ENCODE data around the gene NCSTN.

The NCSTN gene

DNA sequence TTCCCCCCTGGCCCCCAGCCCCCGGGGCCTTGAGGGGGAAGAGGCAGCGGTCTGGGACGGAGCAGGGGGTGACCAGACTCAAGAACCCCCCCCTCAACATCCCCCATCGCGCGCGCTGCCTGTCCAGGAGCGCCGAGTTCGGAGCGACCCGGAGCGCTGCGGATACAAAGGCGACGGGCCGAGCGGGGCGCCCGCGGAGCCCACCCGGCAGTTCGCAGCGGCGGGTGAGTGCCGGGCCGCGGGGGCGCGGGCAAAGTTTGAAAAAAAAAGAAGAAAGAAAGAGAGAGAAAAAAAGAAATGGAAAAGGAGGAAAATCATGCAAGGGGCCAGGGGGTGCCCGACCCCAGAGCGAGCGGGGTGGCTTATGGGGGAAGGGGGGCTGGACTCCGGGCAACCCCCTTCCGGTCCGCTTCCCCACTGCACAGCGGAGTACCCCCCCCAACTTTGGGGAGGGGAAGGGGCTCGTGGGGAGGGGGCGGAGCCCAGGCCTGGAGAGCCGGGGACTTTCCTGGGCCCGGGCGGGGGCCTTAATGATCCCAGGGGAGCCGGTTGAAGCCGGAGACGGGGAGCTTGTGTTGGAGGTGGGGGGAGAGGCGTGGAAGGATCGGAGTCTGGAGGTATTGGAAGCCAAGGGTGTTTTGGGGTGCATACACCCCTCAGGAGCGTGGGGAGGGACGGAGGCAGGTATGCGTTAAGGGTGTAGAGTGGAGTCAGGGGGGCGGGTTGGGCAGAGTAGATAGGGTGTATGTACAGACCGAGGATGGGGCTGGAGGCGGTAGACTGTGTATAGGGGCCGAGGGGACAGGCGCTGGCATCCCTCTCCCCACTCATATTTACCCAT, 57.7 kb downstream of the NCSTN start:
- peak; percentile 15 for DNase-seq
- in situ Hi-C loops (cut with MboI; ENCODE audit: low pct_unique_long_range_greater_than_20kb, low sequenced_read_pairs): no loop called here

DNA sequence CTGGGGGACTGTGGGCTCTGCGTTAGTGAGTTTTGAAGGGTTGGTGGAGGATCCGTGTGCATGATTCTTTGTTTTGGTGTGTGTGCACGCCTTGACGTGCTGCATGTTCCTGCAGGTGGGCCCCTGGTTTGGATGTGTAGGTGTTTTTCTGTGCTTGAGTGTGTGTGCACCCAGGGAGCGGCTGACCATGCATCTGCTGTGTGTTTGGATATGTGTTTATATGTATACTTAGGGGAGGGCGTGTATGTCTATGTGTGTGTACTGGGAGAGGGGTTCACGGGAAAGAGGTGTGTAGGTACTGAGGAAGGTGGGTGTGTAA, 58.3 kb downstream of the NCSTN start:
- peak; percentile 28 for DNase-seq
- in situ Hi-C loops (cut with MboI; ENCODE audit: low pct_unique_long_range_greater_than_20kb, low sequenced_read_pairs): no loop called here

DNA sequence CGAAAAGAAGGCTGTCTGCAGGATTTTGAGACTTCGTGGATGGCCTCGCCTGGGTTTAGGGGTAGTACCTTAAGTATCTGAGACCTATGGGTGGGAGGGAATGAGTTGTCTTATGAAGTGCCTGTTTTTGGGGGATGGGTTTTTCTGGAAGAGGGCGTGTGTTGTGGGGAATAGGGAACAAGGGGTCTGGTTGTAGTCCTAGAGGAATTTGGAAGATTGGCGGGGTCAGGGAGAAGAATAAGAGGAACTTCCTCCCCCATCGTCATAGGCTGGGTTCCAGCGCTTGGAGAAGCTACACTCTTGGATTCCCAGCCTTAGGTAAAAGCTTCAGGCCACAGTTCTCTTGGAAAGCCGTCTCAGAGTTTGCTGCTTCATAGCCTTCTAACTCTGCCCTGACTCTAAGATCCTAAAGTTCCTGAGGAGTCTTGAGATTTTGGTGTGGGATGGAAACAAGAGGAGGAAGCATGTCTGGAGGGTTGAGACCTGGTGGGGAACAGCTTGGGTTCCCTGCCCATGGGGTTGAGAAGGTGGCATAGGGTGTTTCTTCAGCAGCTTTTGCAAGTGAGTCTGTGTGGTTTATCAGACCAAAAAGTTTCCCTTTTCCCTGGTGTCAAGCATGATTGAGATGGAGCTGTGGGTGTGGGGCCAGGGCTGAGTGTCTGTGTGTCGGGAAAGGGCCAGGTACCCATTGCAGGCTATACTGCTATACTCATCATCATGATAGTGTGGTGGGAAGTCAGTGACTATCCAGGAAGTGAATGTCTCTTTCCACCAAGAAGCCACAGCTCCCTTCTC, 59.0 kb downstream of the NCSTN start:
- peak; percentile 12 for DNase-seq
- in situ Hi-C loops (cut with MboI; ENCODE audit: low pct_unique_long_range_greater_than_20kb, low sequenced_read_pairs): no loop called here

DNA sequence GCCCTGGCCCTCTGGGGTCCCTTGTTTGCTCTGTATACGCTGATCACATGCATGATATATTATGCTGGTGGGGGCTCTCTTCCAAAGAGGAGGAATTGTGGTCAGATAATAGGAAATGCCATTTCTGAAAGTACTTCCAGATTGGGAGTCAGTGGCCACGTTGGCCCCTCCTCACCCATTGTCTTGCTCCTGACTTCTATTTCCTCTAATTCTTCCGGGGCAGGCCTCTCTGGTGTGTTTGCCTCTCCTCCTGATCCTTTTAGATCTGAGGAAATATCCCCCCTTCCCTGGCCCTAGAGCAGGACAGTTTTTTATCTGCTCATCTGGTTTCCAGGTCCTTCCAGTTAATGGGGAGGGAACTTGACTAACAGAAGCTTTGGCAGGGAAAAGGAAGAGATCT, 60.1 kb downstream of the NCSTN start:
- DNase-seq: peak; percentile 20
- in situ Hi-C loops (cut with MboI; ENCODE audit: low pct_unique_long_range_greater_than_20kb, low sequenced_read_pairs): no loop called here

DNA sequence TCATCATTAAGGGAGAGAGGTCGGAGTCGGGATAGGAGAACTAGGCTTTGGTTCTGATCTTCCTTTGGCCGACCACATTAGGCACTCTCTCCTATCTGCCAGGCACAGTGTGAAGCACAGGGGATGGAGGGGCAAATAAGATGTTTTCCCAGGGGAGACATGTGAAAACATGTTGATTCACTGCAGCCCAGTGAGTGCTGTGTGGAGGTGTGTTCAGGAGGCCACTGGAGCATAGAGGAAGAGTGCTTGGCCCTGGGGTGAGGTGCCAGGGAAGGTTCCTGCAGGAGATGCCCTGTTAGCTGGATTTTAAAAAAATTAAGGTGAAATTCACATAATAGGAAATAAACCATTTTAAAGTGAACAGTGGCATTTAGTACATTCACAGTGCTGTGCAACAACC, 60.9 kb downstream of the NCSTN start:
- no peak for DNase-seq
- in situ Hi-C loops (cut with MboI; ENCODE audit: low pct_unique_long_range_greater_than_20kb, low sequenced_read_pairs): no loop called here

DNA sequence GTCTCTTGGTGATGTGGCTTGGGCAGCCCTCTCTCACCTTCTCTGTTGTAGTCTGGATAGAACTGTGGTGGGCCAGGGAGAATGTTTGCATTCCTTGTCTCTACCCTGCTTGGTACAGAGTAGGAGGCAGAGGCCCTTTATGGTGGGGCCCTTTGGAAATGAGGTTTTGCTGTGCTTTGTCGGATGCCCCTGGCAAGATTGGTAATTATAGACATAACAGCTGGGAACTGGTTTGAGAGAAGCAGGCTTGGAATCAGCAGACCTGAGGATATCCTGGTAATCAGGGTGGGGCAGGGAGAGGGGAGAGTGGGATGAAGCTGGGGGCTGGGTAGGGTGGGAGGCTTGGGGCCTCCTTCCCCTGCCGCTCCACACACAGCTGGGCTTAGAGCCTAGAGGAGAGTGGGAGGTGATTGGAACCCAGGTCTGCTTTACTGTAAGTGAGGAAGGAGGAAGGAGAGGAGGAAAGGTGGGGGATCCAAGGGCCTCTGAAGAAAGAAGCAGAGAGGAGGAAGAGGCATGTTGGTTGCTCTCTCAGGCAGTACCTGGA, 62.2 kb downstream of the NCSTN start:
- in situ Hi-C loops (cut with MboI; ENCODE audit: low pct_unique_long_range_greater_than_20kb, low sequenced_read_pairs): no loop called here
- DNase-seq: no peak

DNA sequence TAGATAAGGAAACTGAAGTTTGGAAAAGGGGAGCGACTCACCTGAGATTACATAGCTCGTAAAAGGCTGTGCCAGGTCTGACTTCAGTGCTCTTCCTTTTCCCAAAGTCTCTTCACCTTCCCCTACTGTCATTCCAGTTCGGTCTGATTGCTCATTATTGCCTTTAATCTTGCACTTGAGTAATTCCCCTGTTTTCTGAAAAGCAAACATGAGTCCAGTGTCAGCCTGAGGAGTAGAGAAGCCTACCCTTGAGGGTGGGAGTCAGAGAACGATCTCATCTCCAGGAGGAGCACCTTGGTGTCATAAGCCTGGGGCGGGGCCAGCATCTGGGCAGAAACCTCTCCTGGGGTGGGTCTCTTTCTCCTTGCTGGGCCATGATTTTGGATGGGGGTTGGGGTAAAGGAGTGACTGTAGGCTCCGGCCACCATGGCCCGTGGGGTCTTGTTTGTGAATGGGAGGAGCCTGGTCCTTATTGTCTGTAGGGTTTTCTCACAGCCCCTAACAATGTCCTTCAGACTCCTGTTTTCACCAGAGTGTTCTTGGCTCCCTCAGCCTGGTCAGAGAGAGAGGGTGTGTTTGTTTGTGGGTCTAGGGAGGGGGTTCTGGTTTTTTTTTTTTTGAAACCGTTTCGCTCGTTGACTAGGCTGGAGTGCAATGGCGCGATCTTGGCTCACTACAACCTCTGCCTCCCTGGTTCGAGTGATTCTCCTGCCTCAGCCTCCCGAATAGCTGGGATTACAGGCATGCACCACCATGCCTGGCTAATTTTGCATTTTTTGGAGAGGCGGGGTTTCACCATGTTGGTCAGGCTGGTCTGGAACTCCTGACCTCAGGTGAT, 63.2 kb downstream of the NCSTN start:
- DNase-seq: no peak
- in situ Hi-C loops (cut with MboI; ENCODE audit: low pct_unique_long_range_greater_than_20kb, low sequenced_read_pairs): no loop called here

DNA sequence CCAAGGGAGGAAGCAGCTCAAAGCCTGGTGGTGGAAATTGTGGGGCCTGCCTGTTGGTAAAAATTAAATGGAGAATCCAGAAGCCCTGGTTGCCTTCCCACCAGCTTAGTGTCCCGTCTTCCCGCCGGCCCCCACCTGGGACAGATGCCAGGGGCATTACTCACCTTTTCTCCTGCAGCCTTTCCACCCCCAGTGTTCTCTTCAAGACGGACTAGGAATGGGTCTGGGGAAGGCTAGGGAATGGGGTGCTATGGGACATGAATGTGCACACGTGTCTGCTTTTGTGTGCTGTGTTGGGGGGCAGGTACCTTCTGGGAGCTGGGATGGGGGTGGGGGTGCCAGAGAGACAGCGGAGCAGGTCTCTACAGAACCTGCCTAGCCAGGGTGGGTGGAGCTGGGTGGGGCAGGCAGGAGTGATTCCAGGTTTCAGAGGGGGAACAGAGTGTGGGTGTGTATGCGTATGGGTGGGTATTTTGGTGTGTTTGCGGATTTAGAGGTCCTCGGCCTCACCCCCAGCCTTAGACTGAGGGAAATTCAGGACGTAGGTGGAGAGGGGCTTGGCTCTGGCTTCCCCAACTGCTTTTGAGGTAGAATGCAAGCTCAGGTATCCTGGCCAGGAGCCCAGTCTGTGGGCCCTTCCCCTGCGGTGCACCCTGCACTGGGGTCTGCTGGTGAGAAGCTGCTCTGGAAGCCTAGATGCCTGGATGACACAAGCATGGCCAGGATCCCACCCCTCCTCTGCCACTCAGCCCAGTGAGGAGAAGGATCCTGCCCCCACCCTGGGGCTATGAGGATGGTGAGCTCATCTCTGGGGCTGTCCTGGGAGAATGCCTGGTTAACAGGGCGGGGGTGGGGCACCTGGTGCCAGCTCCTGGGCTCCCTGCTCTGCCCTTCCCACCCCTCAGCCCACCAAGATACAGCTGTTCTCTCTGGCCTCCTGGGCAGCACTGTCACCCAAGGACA, 64.9 kb downstream of the NCSTN start:
- in situ Hi-C loops (cut with MboI; ENCODE audit: low pct_unique_long_range_greater_than_20kb, low sequenced_read_pairs): no loop called here
- no peak for DNase-seq

Data from KBM-7 (cell line).